Inferior parietal cortex (tissue), 1 donor: Measurements from ENCODE around the gene CLBA1.

Experiments
- DNase-seq: peaks from one replicate; pipeline ENCODE4 v3.0.0-alpha.2; 2016; ENCODE audit errors: extremely low spot score

CLBA1 gene

GRCh38 chr14:104979758-104980610, 5.6 kb upstream of the CLBA1 start:
- no peak for DNase-seq

- DNase-seq, result no peak
Observed at GRCh38 chr14:104980611-104981531, 4.7 kb upstream of the CLBA1 start.

- DNase-seq, result no peak
Observed at GRCh38 chr14:104981699-104982541, 3.7 kb upstream of the CLBA1 start.

- no peak for DNase-seq
Observed at GRCh38 chr14:104982548-104983230, 2.9 kb upstream of the CLBA1 start.

- DNase-seq, result no peak
Observed at GRCh38 chr14:104983231-104983721, 2.3 kb upstream of the CLBA1 start.

GRCh38 chr14:104984056-104984894, 1.3 kb upstream of the CLBA1 start:
- no peak for DNase-seq

GRCh38 chr14:104986487-104987164, 1.0 kb downstream of the CLBA1 start:
- no peak for DNase-seq

GRCh38 chr14:104989236-104989950, 3.8 kb downstream of the CLBA1 start:
- no peak for DNase-seq

- no peak for DNase-seq
Observed at GRCh38 chr14:104989951-104990303, 4.3 kb downstream of the CLBA1 start.

- DNase-seq, result no peak
Observed at GRCh38 chr14:104991896-104992230, 6.3 kb downstream of the CLBA1 start.

- DNase-seq, result no peak
Observed at GRCh38 chr14:104992501-104992900, 6.9 kb downstream of the CLBA1 start.

GRCh38 chr14:104993306-104993705, 7.7 kb downstream of the CLBA1 start:
- DNase-seq, result no peak

- DNase-seq, result no peak
Observed at GRCh38 chr14:104993808-104994591, 8.4 kb downstream of the CLBA1 start.

GRCh38 chr14:104994978-104995377, 9.4 kb downstream of the CLBA1 start:
- DNase-seq, result no peak

- no peak for DNase-seq
Observed at GRCh38 chr14:104996032-104996431, 10.4 kb downstream of the CLBA1 start.

- no peak for DNase-seq
Observed at GRCh38 chr14:104996483-104996882, 10.9 kb downstream of the CLBA1 start.

GRCh38 chr14:104998801-104999200, 13.2 kb downstream of the CLBA1 start:
- no peak for DNase-seq

- no peak for DNase-seq
Observed at GRCh38 chr14:104999361-104999760, 13.8 kb downstream of the CLBA1 start.
